GM18951 (cell line): ENCODE results near the gene NOTCH1.

Source experiments
- POLR2A ChIP-seq: IDR thresholded peaks from 4 replicates; pipeline ENCODE4 v1.6.1; 2011; ENCODE audit warnings: mild to moderate bottlenecking; ENCODE audit not compliant: insufficient read length, insufficient read depth; ENCODE audit errors: extremely low read depth
- in situ Hi-C: fragments of 300-500 bp; cut with MboI; formaldehyde crosslinking; loops from one replicate; pipeline ENCODE4 v1.12.0; 2022; ENCODE audit warnings: low sequenced_read_pairs, mixed read lengths, inconsistent platforms; ENCODE audit not compliant: unreplicated experiment

The NOTCH1 gene

DNA sequence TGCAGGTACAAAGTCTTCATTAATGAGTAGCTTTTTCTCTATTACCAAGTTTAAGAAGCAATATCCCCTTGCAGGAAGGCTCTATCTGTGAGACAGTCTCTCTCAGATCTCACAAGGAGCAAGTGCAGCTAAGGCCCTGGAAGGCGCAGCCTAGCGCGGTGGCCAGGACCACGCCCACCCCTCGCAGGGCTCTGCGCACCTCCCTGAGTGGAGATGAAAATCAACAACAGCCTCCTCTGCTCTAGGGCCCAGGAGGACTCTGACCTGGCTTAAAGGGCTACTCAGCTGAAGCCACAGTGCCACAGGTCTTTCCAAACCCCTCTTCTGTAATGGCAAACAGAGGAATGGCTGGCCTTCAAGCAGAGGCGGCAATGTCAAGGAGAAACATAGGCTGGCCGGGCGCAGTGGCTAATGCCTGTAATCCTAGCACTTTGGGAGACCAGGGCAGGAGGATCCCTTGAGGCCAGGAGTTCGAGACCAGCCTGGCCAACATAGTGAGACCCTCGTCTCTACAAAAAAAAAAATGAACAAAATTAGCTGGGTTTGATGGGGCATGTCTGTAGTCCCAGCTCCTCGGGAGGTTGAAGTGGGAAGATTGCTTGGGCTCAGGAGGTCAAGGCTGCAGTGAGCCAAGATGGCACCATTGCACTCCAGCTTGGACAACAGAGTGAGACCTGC is 74.9 kb downstream of the NOTCH1 start:
- in situ Hi-C loops: no loop called here

DNA sequence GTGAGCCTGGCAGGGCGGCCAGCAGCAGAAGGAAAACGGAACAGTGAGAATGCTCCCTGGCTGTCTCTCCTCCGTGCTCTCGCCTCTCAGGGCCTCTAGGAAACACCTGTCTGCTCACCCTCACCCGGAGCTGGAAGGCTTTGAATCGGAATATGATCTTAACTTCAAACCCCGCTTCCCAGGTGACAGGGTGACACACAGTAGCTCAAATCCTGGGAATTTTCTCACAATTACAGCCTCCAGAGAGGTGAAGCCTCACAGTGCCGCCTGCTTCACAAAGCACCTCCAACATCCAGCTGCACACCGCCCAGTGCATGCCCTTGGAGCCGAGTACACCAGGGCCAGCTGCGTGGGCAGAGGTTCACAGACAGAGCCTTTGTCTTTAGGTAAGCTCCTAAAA is 75.5 kb downstream of the NOTCH1 start:
- in situ Hi-C loops: no loop called here
- TF ChIP-seq POLR2A: no peak

More for the DNA sequence above, 74.9 kb downstream of the NOTCH1 start:
- TF ChIP-seq POLR2A: no peak

DNA sequence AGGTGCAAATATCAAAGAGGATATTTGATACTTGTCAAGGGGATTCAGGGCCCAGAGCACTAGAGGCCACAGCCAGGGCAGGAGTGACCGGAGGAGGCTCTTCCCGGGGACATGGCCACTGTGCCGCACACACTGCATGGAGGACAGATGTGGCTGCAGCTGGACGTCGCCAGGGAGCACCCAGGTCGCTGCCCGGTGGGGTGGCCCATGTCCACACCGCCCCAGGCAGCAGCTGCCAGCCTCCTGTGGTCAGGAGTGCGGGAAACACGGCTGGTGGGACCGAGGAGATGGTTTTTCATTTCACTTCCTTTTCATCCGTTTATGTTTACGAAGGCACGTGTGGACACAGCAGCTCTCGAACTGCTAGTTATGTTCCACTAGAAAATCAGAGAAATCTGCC is 78.1 kb downstream of the NOTCH1 start:
- no peak for TF ChIP-seq POLR2A
- in situ Hi-C loops: no loop called here

- no peak for TF ChIP-seq POLR2A
- in situ Hi-C loops: no loop called here
Observed at GRCh38 chr9:136466155-136466541, 79.7 kb downstream of the NOTCH1 start.

GRCh38 chr9:136465500-136466154 is 80.2 kb downstream of the NOTCH1 start:
- no peak for TF ChIP-seq POLR2A
- in situ Hi-C loops: no loop called here

DNA sequence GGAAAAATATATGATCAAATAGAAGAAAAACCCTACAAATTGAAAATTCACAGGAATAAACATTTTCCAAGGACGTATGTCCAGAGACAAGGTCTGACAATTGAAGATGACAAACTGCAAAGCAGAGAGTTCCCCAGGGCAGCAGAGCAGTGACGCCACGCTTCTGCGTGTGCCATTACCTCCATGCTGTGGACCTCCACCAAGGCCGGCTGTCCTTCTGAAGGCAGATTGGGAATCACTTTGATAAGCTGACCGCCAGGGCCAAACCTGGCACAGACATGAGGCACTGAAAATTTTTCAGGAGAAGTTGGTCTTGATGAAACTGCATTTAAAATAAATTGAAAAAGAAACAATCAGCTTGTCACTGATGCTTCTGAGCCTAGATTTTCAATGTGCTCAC is 81.6 kb downstream of the NOTCH1 start:
- in situ Hi-C loops: no loop called here
- no peak for TF ChIP-seq POLR2A

DNA sequence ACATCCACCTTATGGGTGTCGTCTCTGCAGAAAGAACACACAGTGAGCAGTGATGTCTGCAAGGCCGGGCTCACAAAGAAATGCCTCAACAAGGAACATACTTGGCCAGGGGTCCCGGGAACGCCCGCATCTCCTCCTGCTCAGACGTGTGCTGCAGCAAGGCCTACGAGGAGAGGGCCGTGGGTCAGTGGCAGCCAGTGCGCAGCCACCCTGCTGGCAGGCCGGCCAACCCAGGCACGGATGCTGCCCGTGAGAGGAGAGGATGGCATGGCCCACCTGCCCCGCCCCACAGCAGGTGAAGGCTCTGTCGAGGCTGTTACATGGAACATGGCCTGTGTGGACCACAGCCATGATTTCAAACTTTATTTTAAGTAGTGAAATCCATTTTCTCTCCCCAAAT is 82.3 kb downstream of the NOTCH1 start:
- in situ Hi-C loops: no loop called here
- no peak for TF ChIP-seq POLR2A

DNA sequence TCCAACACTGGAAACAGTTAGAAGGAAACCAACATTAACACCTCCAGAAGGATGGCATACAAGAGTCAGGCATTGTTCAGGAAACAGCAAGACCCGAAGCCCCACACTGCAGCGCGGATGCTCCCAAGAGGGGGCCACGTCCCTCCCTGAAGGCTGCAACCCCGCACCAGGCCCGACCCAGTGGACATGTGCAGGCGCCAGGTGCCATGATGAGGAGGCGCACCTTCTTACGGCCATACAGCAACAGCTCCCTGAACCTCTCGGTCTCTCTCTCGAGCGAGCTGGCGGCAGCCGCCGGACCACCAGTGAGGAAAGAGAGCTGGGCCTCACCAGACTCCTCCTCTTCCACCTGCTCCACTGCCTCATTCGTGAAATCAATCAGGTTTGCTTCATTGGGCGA is 83.2 kb downstream of the NOTCH1 start:
- no peak for TF ChIP-seq POLR2A
- in situ Hi-C loops: no loop called here

- TF ChIP-seq POLR2A: no peak
- in situ Hi-C loops: no loop called here
Observed at GRCh38 chr9:136460772-136461325, 85.0 kb downstream of the NOTCH1 start.

DNA sequence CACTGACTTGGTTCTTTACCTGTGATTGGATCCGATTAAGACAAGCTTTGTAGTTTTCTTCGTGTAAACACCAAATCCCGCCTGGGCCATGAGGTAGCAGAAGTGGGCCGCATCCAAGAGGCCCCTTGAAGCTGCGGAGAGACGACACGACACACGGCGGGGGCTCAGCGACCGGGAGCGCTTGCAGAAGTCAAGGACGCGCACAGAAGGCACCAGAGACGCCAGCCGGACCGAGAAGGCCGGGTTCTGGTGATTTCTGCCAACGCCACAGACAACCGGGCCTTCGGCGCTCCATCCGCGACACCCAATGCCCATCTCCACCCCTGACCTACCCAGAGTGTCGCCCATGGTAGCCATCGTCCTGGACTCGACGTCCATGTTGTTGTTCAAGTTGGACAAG is 86.4 kb downstream of the NOTCH1 start:
- in situ Hi-C loops: no loop called here
- TF ChIP-seq POLR2A: no peak

DNA sequence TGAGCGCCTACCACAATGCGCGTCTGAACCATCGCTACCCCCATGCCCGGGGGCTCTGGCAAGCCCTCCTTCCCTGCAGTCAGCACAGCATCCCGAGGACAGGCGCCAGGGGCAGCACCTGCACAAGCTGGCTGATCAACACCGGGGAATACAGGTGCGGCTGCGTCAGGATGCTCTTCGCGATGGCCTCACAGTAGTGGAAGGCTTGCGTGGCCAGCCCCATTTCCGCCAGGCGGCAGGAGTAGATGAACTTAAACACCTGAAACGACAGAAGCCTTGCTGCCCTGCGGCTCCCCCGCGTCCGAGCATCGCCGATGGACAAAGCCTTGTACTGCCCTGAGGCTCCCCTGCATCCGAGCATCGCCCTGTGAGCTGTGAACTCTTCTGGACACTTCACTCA is 88.5 kb downstream of the NOTCH1 start:
- in situ Hi-C loops: no loop called here

DNA sequence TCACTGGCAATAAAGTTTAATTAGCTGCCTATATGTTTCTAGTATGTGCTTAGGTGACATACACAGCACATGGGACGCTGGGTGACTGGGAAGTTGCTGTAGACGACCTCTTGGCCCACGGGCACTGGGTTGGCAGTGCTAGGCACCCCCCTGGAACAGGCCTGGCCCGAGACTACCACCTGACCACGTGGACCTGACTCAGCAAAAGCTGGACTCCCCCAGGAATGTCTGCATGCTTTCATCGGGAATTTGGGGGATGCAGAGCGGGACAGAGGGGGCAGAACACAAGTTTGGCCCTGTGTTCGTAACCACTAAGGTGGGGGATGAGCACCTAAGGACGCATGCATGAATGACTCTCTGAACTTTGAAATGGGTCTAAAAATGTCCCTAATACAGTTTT is 89.6 kb downstream of the NOTCH1 start:
- no peak for TF ChIP-seq POLR2A
- in situ Hi-C loops: no loop called here

More for the DNA sequence above, 88.5 kb downstream of the NOTCH1 start:
- TF ChIP-seq POLR2A: no peak

- no peak for TF ChIP-seq POLR2A
- in situ Hi-C loops: no loop called here
Observed at GRCh38 chr9:136455043-136456002, 90.5 kb downstream of the NOTCH1 start.
